HG03135 (cell line): ENCODE data around the gene PLPP2.

Experiments used
- ATAC-seq: cut with Tn5 transposase; IDR thresholded peaks from one replicate; pipeline ENCODE4 v1.9.1; 2021; ENCODE audit warnings: mild to moderate bottlenecking, moderate library complexity; ENCODE audit not compliant: unreplicated experiment

PLPP2 gene

GRCh38 chr19:291006-291521 lies at the start of gene PLPP2:
Gene PLPP2 (minus strand): TSS chr19:291403. CDS start chr19:291336, 67 bp downstream.
- no peak for ATAC-seq

- no peak for ATAC-seq
These were observed 49.6 kb upstream of the PLPP2 start for GRCh38 chr19:340620-341385.

- ATAC-seq = no peak
These were observed 48.2 kb upstream of the PLPP2 start for GRCh38 chr19:339262-339887.

- ATAC-seq = no peak
These were observed 47.2 kb upstream of the PLPP2 start for GRCh38 chr19:338421-338820.

- ATAC-seq = no peak
These were observed 44.9 kb upstream of the PLPP2 start for GRCh38 chr19:336067-336614.

GRCh38 chr19:335486-336066 lies 44.4 kb upstream of the PLPP2 start:
- ATAC-seq = no peak

- no peak for ATAC-seq
These were observed 43.9 kb upstream of the PLPP2 start for GRCh38 chr19:335072-335471.

GRCh38 chr19:334296-335071 lies 43.3 kb upstream of the PLPP2 start:
- ATAC-seq = no peak

- ATAC-seq = no peak
These were observed 39.3 kb upstream of the PLPP2 start for GRCh38 chr19:330503-330902.

GRCh38 chr19:329876-330275 lies 38.7 kb upstream of the PLPP2 start:
- no peak for ATAC-seq

GRCh38 chr19:328025-328505 lies 36.9 kb upstream of the PLPP2 start:
- ATAC-seq = no peak

GRCh38 chr19:327291-328024 lies 36.3 kb upstream of the PLPP2 start:
- no peak for ATAC-seq

- no peak for ATAC-seq
These were observed 35.7 kb upstream of the PLPP2 start for GRCh38 chr19:326871-327270.

GRCh38 chr19:325937-326565 lies 34.8 kb upstream of the PLPP2 start:
- no peak for ATAC-seq

- no peak for ATAC-seq
These were observed 34.2 kb upstream of the PLPP2 start for GRCh38 chr19:325173-325936.

GRCh38 chr19:324716-325115 lies 33.5 kb upstream of the PLPP2 start:
- no peak for ATAC-seq

GRCh38 chr19:322616-323015 lies 31.4 kb upstream of the PLPP2 start:
- ATAC-seq = no peak

- ATAC-seq = no peak
These were observed 27.2 kb upstream of the PLPP2 start for GRCh38 chr19:318509-318774.
